GM21737 (cell line): ENCODE measurements around the gene SIM2.

Experiments used
- ATAC-seq: cut with Tn5 transposase; IDR thresholded peaks from one replicate; pipeline ENCODE4 v1.9.1; 2021; ENCODE audit warnings: mild to moderate bottlenecking, moderate library complexity; ENCODE audit not compliant: unreplicated experiment

Gene SIM2

DNA sequence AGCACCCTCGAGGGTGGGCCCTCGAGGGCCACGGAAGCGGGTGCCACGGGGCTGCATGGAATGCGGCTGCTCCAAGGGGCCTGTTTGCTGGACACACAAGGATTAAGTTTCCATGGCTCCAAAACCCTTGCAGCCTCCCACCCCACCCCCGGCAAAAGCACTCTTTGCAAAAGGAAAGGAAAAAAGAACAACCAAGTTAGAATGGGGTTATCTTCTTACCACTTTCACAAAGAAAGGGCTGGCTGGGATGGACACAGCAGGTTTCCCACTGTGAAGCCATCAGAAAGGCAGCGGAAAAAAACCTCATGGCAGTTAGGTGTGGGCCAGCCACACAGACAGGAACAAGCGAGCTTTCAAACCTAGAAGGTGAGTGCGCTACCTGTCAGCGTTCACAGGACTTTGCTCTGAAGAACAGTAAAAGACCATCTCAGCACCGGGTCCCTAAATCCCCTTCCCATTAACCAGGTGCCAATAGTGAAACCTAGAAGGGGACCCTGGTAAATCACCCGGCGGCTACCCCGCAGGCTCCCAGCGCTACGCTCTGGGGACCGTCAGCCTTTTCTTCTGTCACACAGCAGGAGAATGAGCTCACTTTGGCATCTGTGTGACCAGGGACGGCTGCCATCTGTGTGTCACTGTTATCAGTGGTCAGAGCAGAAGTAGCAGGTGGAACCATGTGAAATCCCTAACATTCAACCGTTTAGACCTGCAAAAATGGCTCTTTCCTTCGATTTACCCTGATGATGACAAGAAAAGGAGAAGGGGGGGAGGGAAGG, 93.0 kb downstream of the SIM2 start:
- no peak for ATAC-seq

DNA sequence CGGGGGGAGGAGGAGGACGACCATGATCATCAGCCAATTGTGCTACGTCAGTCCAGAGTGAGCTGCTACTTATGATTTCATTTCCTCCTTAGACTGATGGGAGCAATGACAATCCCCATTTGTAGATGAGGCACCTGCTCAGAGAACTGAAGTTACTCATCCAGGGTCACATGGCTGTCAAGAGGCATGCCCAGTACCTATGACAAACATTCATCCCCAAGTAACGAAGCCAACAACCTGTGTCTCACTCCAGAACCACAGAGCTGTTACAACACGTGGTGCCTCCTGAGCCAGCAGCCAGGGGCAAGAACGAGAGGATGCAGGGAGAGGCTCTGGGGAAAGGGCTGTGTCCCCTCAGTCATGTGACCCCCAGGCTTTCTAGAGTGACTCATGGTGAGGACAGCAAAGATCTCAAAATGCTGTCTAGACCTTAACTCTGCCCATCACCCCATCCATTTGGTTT, 93.6 kb downstream of the SIM2 start:
- ATAC-seq, result no peak

DNA sequence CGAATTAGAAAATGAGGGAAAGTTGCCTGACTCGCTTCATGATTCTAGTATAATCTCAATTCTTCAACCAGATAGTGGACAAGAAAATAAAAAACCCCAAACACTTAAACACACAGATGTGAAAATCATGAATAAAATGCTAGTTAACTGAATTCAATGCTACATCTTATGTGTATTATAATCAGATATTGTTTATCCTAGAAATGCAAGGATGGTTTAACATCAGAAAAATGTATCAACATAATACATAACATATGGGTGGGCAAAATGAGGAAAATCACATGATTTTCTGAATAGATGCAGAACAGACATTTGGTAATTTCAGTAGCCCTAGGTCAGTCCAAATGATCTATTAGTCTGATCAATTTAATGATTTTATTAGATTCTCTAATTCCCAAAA, 97.2 kb downstream of the SIM2 start:
- ATAC-seq, result no peak

DNA sequence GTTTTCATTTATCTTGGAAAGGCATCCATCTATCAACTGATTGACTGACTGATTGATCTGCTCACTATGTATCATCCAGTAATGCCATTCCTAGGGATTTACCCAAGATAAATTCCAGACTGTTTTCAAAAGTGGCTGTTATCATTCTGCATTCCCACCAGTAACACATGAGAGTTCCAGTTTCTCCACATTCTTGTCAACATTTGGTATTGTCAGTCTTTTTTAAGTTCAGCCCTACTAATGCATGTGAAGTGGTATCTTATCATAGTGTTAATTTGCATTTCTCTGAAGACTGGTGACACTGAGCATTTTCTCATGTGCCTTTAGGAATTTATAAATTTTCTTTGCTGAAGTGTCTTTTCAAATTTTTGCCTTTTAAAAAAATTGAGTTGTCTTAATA, 99.6 kb downstream of the SIM2 start:
- no peak for ATAC-seq
